Epithelial cell of prostate (primary cell): ENCODE data around the gene TRPC6.
"Not testable (repeated sequence)": the region's sequence is repeated elsewhere in the genome, so short reads cannot be mapped to it uniquely, and the experiment has no call there.

Experiments
- DNase-seq: peaks from one replicate; pipeline ENCODE4 v3.0.0-alpha.2; 2011; ENCODE audit warnings: low read depth, low spot score
- H3K27ac ChIP-seq: fragments of 450-650 bp; 2 replicates; pipeline ENCODE4 v1.5.1; 2017; ENCODE audit warnings: mild to moderate bottlenecking

The TRPC6 gene

GRCh38 chr11:101459020-101459419 is 124.8 kb downstream of the TRPC6 start:
- no peak for DNase-seq
- H3K27ac ChIP-seq, result no peak overlapping the region

- DNase-seq, result no peak
- no peak overlapping the region for H3K27ac ChIP-seq
Measured at GRCh38 chr11:101458161-101458560, 125.6 kb downstream of the TRPC6 start.

GRCh38 chr11:101456812-101457211 is 127.0 kb downstream of the TRPC6 start:
- no peak for DNase-seq
- H3K27ac ChIP-seq, result no peak overlapping the region

GRCh38 chr11:101453682-101454081 is 130.1 kb downstream of the TRPC6 start:
- DNase-seq, result no peak
- no peak overlapping the region for H3K27ac ChIP-seq

- no peak for DNase-seq
- H3K27ac ChIP-seq, result no peak overlapping the region
Measured at GRCh38 chr11:101448881-101449442, 134.8 kb downstream of the TRPC6 start.

GRCh38 chr11:101446726-101447125 is 137.1 kb downstream of the TRPC6 start:
- H3K27ac ChIP-seq, result peak overlapping the region; percentile 33
- no peak for DNase-seq

GRCh38 chr11:101446238-101446637 is 137.6 kb downstream of the TRPC6 start:
- peak overlapping the region; percentile 33 for H3K27ac ChIP-seq
- DNase-seq, result no peak

GRCh38 chr11:101445761-101446160 is 138.0 kb downstream of the TRPC6 start:
- peak overlapping the region; percentile 33 for H3K27ac ChIP-seq
- peak; percentile 36 for DNase-seq

GRCh38 chr11:101444851-101445250 is 139.0 kb downstream of the TRPC6 start:
- DNase-seq, result no peak
- no peak overlapping the region for H3K27ac ChIP-seq

GRCh38 chr11:101444164-101444563 is 139.6 kb downstream of the TRPC6 start:
- no peak overlapping the region for H3K27ac ChIP-seq
- no peak for DNase-seq

- no peak overlapping the region for H3K27ac ChIP-seq
- no peak for DNase-seq
Measured at GRCh38 chr11:101442936-101443521, 140.8 kb downstream of the TRPC6 start.

- H3K27ac ChIP-seq, result no peak overlapping the region
- no peak for DNase-seq
Measured at GRCh38 chr11:101442171-101442570, 141.6 kb downstream of the TRPC6 start.

GRCh38 chr11:101441747-101442146 is 142.1 kb downstream of the TRPC6 start:
- DNase-seq, result no peak
- no peak overlapping the region for H3K27ac ChIP-seq

GRCh38 chr11:101439488-101439887 is 144.3 kb downstream of the TRPC6 start:
- no peak for DNase-seq
- no peak overlapping the region for H3K27ac ChIP-seq

- not testable (repeated sequence) for DNase-seq
Measured at GRCh38 chr11:101438708-101439107, 145.1 kb downstream of the TRPC6 start.

GRCh38 chr11:101438126-101438525 is 145.7 kb downstream of the TRPC6 start:
- H3K27ac ChIP-seq, result no peak overlapping the region
- no peak for DNase-seq

More at GRCh38 chr11:101438708-101439107, 145.1 kb downstream of the TRPC6 start:
- not testable (repeated sequence) for H3K27ac ChIP-seq

GRCh38 chr11:101436511-101437142 is 147.2 kb downstream of the TRPC6 start:
- no peak overlapping the region for H3K27ac ChIP-seq
- no peak for DNase-seq

GRCh38 chr11:101435408-101435973 is 148.3 kb downstream of the TRPC6 start:
- DNase-seq, result no peak
- H3K27ac ChIP-seq, result no peak overlapping the region

GRCh38 chr11:101434026-101434643 is 149.7 kb downstream of the TRPC6 start:
- no peak overlapping the region for H3K27ac ChIP-seq
- no peak for DNase-seq

GRCh38 chr11:101433151-101433550 is 150.7 kb downstream of the TRPC6 start:
- no peak overlapping the region for H3K27ac ChIP-seq

More at GRCh38 chr11:101433151-101433550, 150.7 kb downstream of the TRPC6 start:
- no peak for DNase-seq
